HG02623 (cell line): ENCODE data around the gene NSMF.

Source experiments
- ATAC-seq: cut with Tn5 transposase; IDR thresholded peaks from one replicate; pipeline ENCODE4 v1.9.1; 2021; ENCODE audit warnings: moderate library complexity; ENCODE audit not compliant: unreplicated experiment

The NSMF gene

DNA sequence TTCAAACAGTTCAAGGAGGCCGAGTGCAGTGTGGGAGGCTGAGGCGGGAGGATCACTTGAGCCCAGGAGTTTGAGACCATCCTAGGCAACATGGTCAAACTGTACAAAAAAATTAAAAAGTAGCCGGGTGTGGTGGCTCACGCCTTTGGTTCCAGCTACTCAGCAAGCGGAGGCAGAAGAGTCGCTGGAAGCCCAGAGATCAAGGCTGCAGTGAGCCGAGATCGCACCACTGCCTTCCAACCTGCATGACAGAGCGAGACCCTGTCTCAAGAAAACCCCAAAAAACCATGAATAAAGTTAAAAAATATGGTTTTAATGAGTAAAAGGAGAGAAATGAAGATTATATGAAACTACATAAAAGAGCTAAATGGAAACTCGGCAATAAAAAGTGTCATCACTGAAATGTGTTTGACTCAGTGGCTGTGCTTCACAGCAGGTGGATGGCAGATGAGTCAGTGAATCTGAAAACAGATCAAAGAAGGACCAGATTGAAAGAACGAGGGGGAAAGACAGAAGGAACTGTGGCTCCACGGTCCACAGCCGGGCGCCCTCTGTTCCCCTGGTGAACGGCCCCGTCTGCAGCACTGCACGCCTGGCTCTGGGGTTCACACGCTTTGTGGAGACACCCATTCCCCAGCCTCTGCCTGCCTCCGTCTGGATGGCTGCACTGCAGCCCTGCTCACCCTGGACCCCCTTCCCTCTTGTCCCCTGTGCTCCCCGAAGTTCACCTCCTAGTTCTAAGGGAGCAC is 61.3 kb downstream of the NSMF start:
- no peak for ATAC-seq
